Midbrain (tissue), 1 donor: ENCODE measurements around the gene CERS2.

ENCODE experiments used
- DNase-seq: peaks from one replicate; lab custom pipeline; 2025; lab: John Stamatoyannopoulos, UW

Gene CERS2

GRCh38 chr1:150997126-150997872, 22.7 kb upstream of the CERS2 start:
- DNase-seq = no peak

- DNase-seq = peak; percentile 38
Observed at GRCh38 chr1:150995896-150996295, 21.3 kb upstream of the CERS2 start.

GRCh38 chr1:150995460-150995859, 20.8 kb upstream of the CERS2 start:
- no peak for DNase-seq

GRCh38 chr1:150994248-150994647, 19.6 kb upstream of the CERS2 start:
- DNase-seq = no peak

GRCh38 chr1:150992626-150993025, 18.0 kb upstream of the CERS2 start:
- no peak for DNase-seq

- DNase-seq = no peak
Observed at GRCh38 chr1:150987924-150988323, 13.3 kb upstream of the CERS2 start.

GRCh38 chr1:150985179-150985825, 10.7 kb upstream of the CERS2 start:
- no peak for DNase-seq

- DNase-seq = no peak
Observed at GRCh38 chr1:150981805-150982712, 7.4 kb upstream of the CERS2 start, which contains the start of gene ANXA9. TSS of gene ANXA9 (plus strand) at chr1:150982292. CDS start at chr1:150983106, 814 bp downstream.

- no peak for DNase-seq
Observed at GRCh38 chr1:150981177-150981804, 6.7 kb upstream of the CERS2 start.

GRCh38 chr1:150979092-150980056, 4.7 kb upstream of the CERS2 start:
- peak; percentile 92 for DNase-seq

- DNase-seq = peak; percentile 68
Observed at GRCh38 chr1:150976879-150977694, 2.5 kb upstream of the CERS2 start.

- DNase-seq = no peak
Observed at GRCh38 chr1:150976401-150976821, 1.8 kb upstream of the CERS2 start.

- peak; percentile 32 for DNase-seq
Observed at GRCh38 chr1:150973836-150974579, 627 bp downstream of the CERS2 start.

- no peak for DNase-seq
Observed at GRCh38 chr1:150973258-150973835, 1.3 kb downstream of the CERS2 start.

GRCh38 chr1:150972417-150972940, 2.2 kb downstream of the CERS2 start:
- DNase-seq = no peak

- DNase-seq = no peak
Observed at GRCh38 chr1:150971583-150972416, 2.8 kb downstream of the CERS2 start.

GRCh38 chr1:150970808-150971582, 3.6 kb downstream of the CERS2 start:
- no peak for DNase-seq
